ENCODE results near the gene ZMYND12.

- TF ChIP-seq EZH2 (IDR thresholded peaks at IDR 0.05; ENCODE audit: low read depth) = no peak
- TF ChIP-seq CTCF (conservative IDR thresholded peaks at IDR 0.05) = no peak
These were observed 15.9 kb downstream of the ZMYND12 start for GRCh38 chr1:42439940-42440339.

Measured in PC-9 (cell line).